ENCODE results near the gene SIGLEC8.
A peak's percentile ranks its signal among the peaks of the same experiment; 100 is the strongest.
"Not testable (repeated sequence)": the region's sequence is repeated elsewhere in the genome, so short reads cannot be mapped to it uniquely, and the experiment has no call there.

Gene SIGLEC8

GRCh38 chr19:51447510-51447909 lies 10.7 kb downstream of the SIGLEC8 start:
- not testable (repeated sequence) for DNase-seq (ENCODE audit: low read depth)

GRCh38 chr19:51441410-51442390 lies 16.6 kb downstream of the SIGLEC8 start:
- peak; percentile 32 for DNase-seq (ENCODE audit: low read depth)

- DNase-seq (ENCODE audit: low read depth): peak; percentile 42
Measured at GRCh38 chr19:51440846-51441409, 17.3 kb downstream of the SIGLEC8 start.

- no peak for DNase-seq (ENCODE audit: low read depth)
Measured at GRCh38 chr19:51440052-51440451, 18.2 kb downstream of the SIGLEC8 start.

- peak; percentile 31 for DNase-seq (ENCODE audit: low read depth)
Measured at GRCh38 chr19:51439021-51439465, 19.2 kb downstream of the SIGLEC8 start.

- DNase-seq (ENCODE audit: low read depth): no peak
Measured at GRCh38 chr19:51434456-51434855, 23.8 kb downstream of the SIGLEC8 start.

- no peak for DNase-seq (ENCODE audit: low read depth)
Measured at GRCh38 chr19:51433043-51433442, 25.2 kb downstream of the SIGLEC8 start.

- DNase-seq (ENCODE audit: low read depth): no peak
Measured at GRCh38 chr19:51431124-51431523, 27.1 kb downstream of the SIGLEC8 start.

GRCh38 chr19:51430221-51430620 lies 28.0 kb downstream of the SIGLEC8 start:
- DNase-seq (ENCODE audit: low read depth): no peak

GRCh38 chr19:51427201-51427600 lies 31.1 kb downstream of the SIGLEC8 start:
- no peak for DNase-seq (ENCODE audit: low read depth)

- peak; percentile 83 for DNase-seq (ENCODE audit: low read depth)
Measured at GRCh38 chr19:51422053-51422448, 36.2 kb downstream of the SIGLEC8 start.

- DNase-seq (ENCODE audit: low read depth): no peak
Measured at GRCh38 chr19:51421229-51422052, 36.8 kb downstream of the SIGLEC8 start.

- not testable (repeated sequence) for DNase-seq (ENCODE audit: low read depth)
Measured at GRCh38 chr19:51420511-51420910, 37.7 kb downstream of the SIGLEC8 start.

GRCh38 chr19:51418707-51419106 lies 39.5 kb downstream of the SIGLEC8 start:
- DNase-seq (ENCODE audit: low read depth): no peak

- DNase-seq (ENCODE audit: low read depth): no peak
Measured at GRCh38 chr19:51417810-51418157, 40.5 kb downstream of the SIGLEC8 start.

- peak; percentile 36 for DNase-seq (ENCODE audit: low read depth)
Measured at GRCh38 chr19:51417107-51417809, 41.0 kb downstream of the SIGLEC8 start, which contains the start of gene SIGLEC10. TSS of gene SIGLEC10 (minus strand) at chr19:51417642. CDS start at chr19:51417581, 61 bp downstream.

- not testable (repeated sequence) for DNase-seq (ENCODE audit: low read depth)
Measured at GRCh38 chr19:51416422-51416821, 41.8 kb downstream of the SIGLEC8 start.

- DNase-seq (ENCODE audit: low read depth): no peak
Measured at GRCh38 chr19:51415187-51415586, 43.1 kb downstream of the SIGLEC8 start.

GRCh38 chr19:51410950-51411748 lies 47.1 kb downstream of the SIGLEC8 start:
- no peak for DNase-seq (ENCODE audit: low read depth)

- DNase-seq (ENCODE audit: low read depth): peak; percentile 65
Measured at GRCh38 chr19:51407511-51408131, 50.6 kb downstream of the SIGLEC8 start.
